KMS-11 (cell line): ENCODE results near the gene MATK.

Experiments used
- H2AFZ ChIP-seq: fragments of 200-600 bp; sonication (generic); 2 replicates; pipeline ENCODE4 v1.6.1; 2016; ENCODE audit warnings: antibody characterized with exemption, mixed run types, low read depth
- H3K27ac ChIP-seq: fragments of 200-600 bp; sonication (generic); 2 replicates; pipeline ENCODE4 v1.6.1; 2016; ENCODE audit warnings: mild to moderate bottlenecking, mixed run types
- H3K27me3 ChIP-seq: fragments of 200-600 bp; sonication (generic); 2 replicates; pipeline ENCODE4 v1.6.1; 2017; ENCODE audit warnings: mild to moderate bottlenecking, low read depth, mixed run types, moderate library complexity; ENCODE audit not compliant: insufficient read depth
- H3K36me3 ChIP-seq: fragments of 200-600 bp; sonication (generic); 2 replicates; pipeline ENCODE4 v1.6.1; 2017; ENCODE audit warnings: mild to moderate bottlenecking, mixed run types; ENCODE audit not compliant: insufficient read depth
- H3K4me1 ChIP-seq: fragments of 200-600 bp; sonication (generic); 2 replicates; pipeline ENCODE4 v1.6.1; 2016; ENCODE audit warnings: mild to moderate bottlenecking, low read depth, mixed run types; ENCODE audit not compliant: poor library complexity, severe bottlenecking
- H3K4me2 ChIP-seq: fragments of 200-600 bp; sonication (generic); 2 replicates; pipeline ENCODE4 v1.7.0; 2016; ENCODE audit warnings: mild to moderate bottlenecking, mixed run types
- H3K4me3 ChIP-seq: fragments of 200-600 bp; sonication (generic); IDR thresholded peaks from 2 replicates; pipeline ENCODE4 v1.6.1; 2017; ENCODE audit warnings: low read depth, low read length, mixed read lengths; ENCODE audit not compliant: insufficient read depth
- H3K79me2 ChIP-seq: fragments of 200-600 bp; sonication (generic); 2 replicates; pipeline ENCODE4 v1.6.1; 2016; ENCODE audit warnings: low read depth, mixed run types; ENCODE audit not compliant: insufficient read depth
- H3K9ac ChIP-seq: fragments of 200-600 bp; sonication (generic); 2 replicates; pipeline ENCODE4 v1.6.1; 2016; ENCODE audit warnings: mild to moderate bottlenecking, mixed run types
- H4K20me1 ChIP-seq: fragments of 200-600 bp; sonication (generic); 2 replicates; pipeline ENCODE4 v1.6.1; 2016; ENCODE audit warnings: mild to moderate bottlenecking, mixed run types; ENCODE audit not compliant: insufficient read depth
- CTCF ChIP-seq: fragments of 200-600 bp; sonication (generic); conservative IDR thresholded peaks from 2 replicates; pipeline ENCODE4 v1.6.1; 2017; ENCODE audit warnings: low read depth, mild to moderate bottlenecking, antibody characterized with exemption, low read length, moderate library complexity, mixed read lengths

Gene MATK

DNA sequence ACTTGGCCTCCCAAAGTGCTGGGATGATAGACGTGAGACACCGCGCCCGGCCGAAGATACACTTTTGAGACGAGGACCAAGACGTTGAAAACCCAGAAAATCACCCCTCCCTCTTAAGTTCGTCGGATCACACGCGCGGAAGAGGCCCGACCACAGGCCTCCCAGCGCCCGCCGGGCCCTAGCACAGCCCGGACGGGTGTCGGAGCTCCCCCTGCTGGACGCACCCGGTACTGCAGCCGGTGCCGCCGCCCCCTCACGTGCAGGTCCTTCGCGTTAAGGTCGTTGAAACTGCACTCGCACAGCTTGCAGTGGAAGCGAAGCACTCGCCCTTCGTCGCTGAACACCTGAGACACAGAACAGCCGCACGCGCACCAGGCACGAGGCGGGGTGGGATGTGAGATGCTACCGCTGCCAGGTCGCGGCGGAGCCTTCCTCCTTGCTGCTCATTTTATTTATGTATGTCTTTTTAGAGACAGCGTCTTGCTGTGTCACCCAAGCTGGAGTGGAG, 35.7 kb upstream of the MATK start:
- no peaks in the 10 kb centered on the region for H3K36me3 ChIP-seq
- no peaks in the 10 kb centered on the region for H4K20me1 ChIP-seq
- H3K4me3 ChIP-seq: no peak overlapping the region
- peaks cover 94% of the 10 kb centered on the region for H3K27me3 ChIP-seq
- no peak overlapping the region for H3K4me2 ChIP-seq
- no peak overlapping the region for H2AFZ ChIP-seq
- TF ChIP-seq CTCF: peak; percentile 71
- no peaks in the 10 kb centered on the region for H3K4me1 ChIP-seq
- H3K9ac ChIP-seq: no peak overlapping the region
- H3K27ac ChIP-seq: no peak overlapping the region
- H3K79me2 ChIP-seq: no peaks in the 10 kb centered on the region

DNA sequence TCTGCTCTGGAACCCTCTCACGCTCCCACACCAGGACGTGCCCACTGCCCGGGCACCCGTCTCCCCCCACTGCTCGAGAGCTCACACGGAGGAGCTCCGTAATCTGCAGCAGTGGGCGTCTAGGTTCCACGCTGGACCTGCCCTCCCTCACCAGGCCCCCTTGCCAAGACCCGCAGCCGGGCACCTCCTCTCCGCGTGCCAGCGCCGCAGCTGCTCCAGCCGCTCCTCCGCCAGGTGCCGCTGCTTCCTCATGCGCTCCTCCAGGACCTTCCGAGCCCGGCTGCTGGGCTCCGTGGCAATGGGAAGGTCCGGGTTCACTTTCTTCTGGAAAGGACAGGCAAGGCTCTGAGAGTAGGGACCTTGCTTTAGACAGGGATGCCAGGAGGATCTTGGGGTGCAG, 35.0 kb upstream of the MATK start:
- no peaks in the 10 kb centered on the region for H4K20me1 ChIP-seq
- H3K36me3 ChIP-seq: no peaks in the 10 kb centered on the region
- TF ChIP-seq CTCF: no peak
- no peak overlapping the region for H3K9ac ChIP-seq
- H3K4me2 ChIP-seq: no peak overlapping the region
- H3K4me3 ChIP-seq: no peak overlapping the region
- H3K4me1 ChIP-seq: no peaks in the 10 kb centered on the region
- no peak overlapping the region for H2AFZ ChIP-seq
- no peaks in the 10 kb centered on the region for H3K79me2 ChIP-seq
- peaks cover 94% of the 10 kb centered on the region for H3K27me3 ChIP-seq
- H3K27ac ChIP-seq: no peak overlapping the region

DNA sequence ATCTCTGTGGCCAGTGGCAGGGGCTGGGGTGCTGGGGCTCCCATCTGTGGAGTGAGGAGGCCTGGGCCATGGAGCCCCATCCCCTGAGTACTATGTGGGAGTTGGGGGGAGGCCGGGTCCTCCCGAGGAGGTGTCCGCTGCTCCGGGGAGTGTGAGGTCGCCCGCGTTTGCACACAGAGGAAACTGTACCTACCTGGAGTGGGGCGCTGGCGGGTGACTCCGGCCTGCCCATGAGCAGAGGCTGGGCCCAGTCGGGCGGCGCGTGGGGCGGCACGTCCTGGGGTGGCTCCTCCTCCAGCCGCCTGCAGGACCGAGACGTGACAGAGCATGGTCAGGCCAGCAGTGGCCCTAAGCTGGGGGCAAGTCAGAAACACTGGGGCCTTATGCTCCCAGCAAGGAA, 33.8 kb upstream of the MATK start:
- Histone ChIP-seq H3K27me3 (peaks cover 92% of the 10 kb centered on the region), H3K4me3 (no peak overlapping the region), H3K4me1 (no peaks in the 10 kb centered on the region)

GRCh38 chr19:3818918-3819317, 32.7 kb upstream of the MATK start:
- H3K27me3 ChIP-seq: peaks cover 92% of the 10 kb centered on the region
- TF ChIP-seq CTCF: no peak
- no peaks in the 10 kb centered on the region for H4K20me1 ChIP-seq
- no peaks in the 10 kb centered on the region for H3K79me2 ChIP-seq
- no peak overlapping the region for H2AFZ ChIP-seq
- H3K27ac ChIP-seq: no peak overlapping the region
- no peak overlapping the region for H3K4me3 ChIP-seq
- no peak overlapping the region for H3K4me2 ChIP-seq
- no peaks in the 10 kb centered on the region for H3K4me1 ChIP-seq
- no peak overlapping the region for H3K9ac ChIP-seq
- no peaks in the 10 kb centered on the region for H3K36me3 ChIP-seq

More for the DNA sequence above, 33.8 kb upstream of the MATK start:
- Histone ChIP-seq H3K9ac (no peak overlapping the region), H3K27ac (no peak overlapping the region), H2AFZ (no peak overlapping the region), H3K4me2 (no peak overlapping the region), H4K20me1 (no peaks in the 10 kb centered on the region), H3K36me3 (no peaks in the 10 kb centered on the region), H3K79me2 (no peaks in the 10 kb centered on the region)
- no peak for TF ChIP-seq CTCF

GRCh38 chr19:3818466-3818865, 32.3 kb upstream of the MATK start:
- Histone ChIP-seq H3K36me3 (no peaks in the 10 kb centered on the region), H2AFZ (no peak overlapping the region; the same call in 1 of the 2 replicates), H3K27ac (no peak overlapping the region), H3K4me1 (no peaks in the 10 kb centered on the region), H3K4me2 (no peak overlapping the region), H3K4me3 (no peak overlapping the region), H3K9ac (no peak overlapping the region), H3K27me3 (peaks cover 92% of the 10 kb centered on the region), H4K20me1 (no peaks in the 10 kb centered on the region), H3K79me2 (no peaks in the 10 kb centered on the region)
- TF ChIP-seq CTCF: no peak
